Trophoblast cell (in vitro differentiated cells and primary cell): Measurements from ENCODE around the gene CASQ1. TPM values are rescaled to one million over a fixed set of nuclear protein-coding genes. Genes with fewer than 3 reads are reported as not detected.

Source experiments
- DNase-seq, 2 donors: peaks; one replicate each; pipeline ENCODE4 v3.0.0-alpha.2; 2016
- H2AFZ ChIP-seq: 2 replicates; pipeline ENCODE4 v1.6.1; 2013; ENCODE audit warnings: low read length, moderate library complexity, mild to moderate bottlenecking; ENCODE audit not compliant: insufficient read depth, poor library complexity
- H2AK5ac ChIP-seq: 2 replicates; pipeline ENCODE4 v1.6.1; 2013; ENCODE audit warnings: mild to moderate bottlenecking, low read length
- H2BK120ac ChIP-seq: 2 replicates; pipeline ENCODE4 v1.6.1; 2013; ENCODE audit warnings: low read length, mild to moderate bottlenecking, moderate library complexity; ENCODE audit not compliant: insufficient read depth, poor library complexity
- H2BK12ac ChIP-seq: 2 replicates; pipeline ENCODE4 v1.6.1; 2013; ENCODE audit warnings: mild to moderate bottlenecking, low read length, moderate library complexity
- H2BK5ac ChIP-seq: 2 replicates; pipeline ENCODE4 v1.6.1; 2013; ENCODE audit warnings: low read length, low read depth, moderate library complexity, mild to moderate bottlenecking; ENCODE audit not compliant: poor library complexity
- H3K14ac ChIP-seq: 2 replicates; pipeline ENCODE4 v1.6.1; 2013; ENCODE audit warnings: mild to moderate bottlenecking, low read length
- H3K18ac ChIP-seq: 2 replicates; pipeline ENCODE4 v1.6.1; 2013; ENCODE audit warnings: mild to moderate bottlenecking, low read length
- H3K23ac ChIP-seq: 2 replicates; pipeline ENCODE4 v1.6.1; 2013; ENCODE audit warnings: low read length
- H3K27ac ChIP-seq: 2 replicates; pipeline ENCODE4 v1.5.1; 2013; ENCODE audit warnings: low read depth, mild to moderate bottlenecking, inconsistent platforms, low read length, moderate library complexity
- H3K27me3 ChIP-seq: 2 replicates; pipeline ENCODE4 v1.6.1; 2013; ENCODE audit warnings: inconsistent platforms, mild to moderate bottlenecking, low read length, moderate library complexity; ENCODE audit not compliant: insufficient read depth
- H3K36me3 ChIP-seq, 2 experiments: 1 replicate in 1 of 2; 2 replicates in 1 of 2; pipeline ENCODE4 v1.6.1; 2013; ENCODE audit warnings: low read length in 2 of 2, mild to moderate bottlenecking in 2 of 2, moderate library complexity in 1 of 2; ENCODE audit not compliant: insufficient read depth in 2 of 2, control insufficient read depth in 1 of 2
- H3K4ac ChIP-seq: 2 replicates; pipeline ENCODE4 v1.6.1; 2013; ENCODE audit warnings: low read depth, mild to moderate bottlenecking, low read length, moderate library complexity
- H3K4me1 ChIP-seq, 2 experiments: 1 replicate in 1 of 2; 2 replicates in 1 of 2; pipeline ENCODE4 v1.6.1; 2013; ENCODE audit warnings: low read length in 2 of 2, mild to moderate bottlenecking in 2 of 2, moderate library complexity in 1 of 2; ENCODE audit not compliant: insufficient read depth in 2 of 2, control insufficient read depth in 1 of 2
- H3K4me2 ChIP-seq: 2 replicates; pipeline ENCODE4 v1.6.1; 2013; ENCODE audit warnings: inconsistent platforms, mild to moderate bottlenecking, low read length, moderate library complexity
- H3K4me3 ChIP-seq: 2 replicates; pipeline ENCODE4 v1.5.1; 2013; ENCODE audit warnings: mild to moderate bottlenecking, low read depth, low read length, inconsistent platforms
- H3K79me1 ChIP-seq: one replicate; pipeline ENCODE4 v1.6.1; 2013; ENCODE audit warnings: low read length
- H3K79me2 ChIP-seq: 2 replicates; pipeline ENCODE4 v1.6.1; 2013; ENCODE audit warnings: low read length, mild to moderate bottlenecking; ENCODE audit not compliant: control insufficient read depth, insufficient read depth, poor library complexity
- H3K9ac ChIP-seq: 2 replicates; pipeline ENCODE4 v1.6.1; 2013; ENCODE audit warnings: mild to moderate bottlenecking, low read length
- H3K9me3 ChIP-seq: 2 replicates; pipeline ENCODE4 v1.6.1; 2013; ENCODE audit warnings: low read depth, mild to moderate bottlenecking, control low read depth, inconsistent platforms, low read length; ENCODE audit not compliant: insufficient read depth
- H4K12ac ChIP-seq: 2 replicates; pipeline ENCODE4 v1.6.1; 2013; ENCODE audit warnings: low read depth, mild to moderate bottlenecking, low read length, moderate library complexity
- H4K8ac ChIP-seq: 2 replicates; pipeline ENCODE4 v1.6.1; 2013; ENCODE audit warnings: low read depth, mild to moderate bottlenecking, low read length, moderate library complexity
- H4K91ac ChIP-seq: one replicate; pipeline ENCODE4 v1.6.1; 2013; ENCODE audit warnings: low read depth, mild to moderate bottlenecking, low read length, moderate library complexity
- WGBS: extraction: QIAGEN DNeasy Blood & Tissue Kit; methylation state at CpG from one replicate; pipeline ENCODE4 v1.1.7; 2013; ENCODE audit warnings: missing lambda C conversion rate; ENCODE audit not compliant: insufficient read length, insufficient coverage; ENCODE audit errors: extremely low coverage; 5-methylcytosine and 5-hydroxymethylcytosine counted together
- polyA plus RNA-seq: library from polyadenylated mRNA; stranded (reverse); fragments of 200-250 nt; gene quantifications from 2 replicates; pipeline ENCODE4 v1.2.3, GENCODE V29; 2013

Gene CASQ1
- 5.0 and 5.6 TPM in 2 replicates for polyA plus RNA-seq

DNA sequence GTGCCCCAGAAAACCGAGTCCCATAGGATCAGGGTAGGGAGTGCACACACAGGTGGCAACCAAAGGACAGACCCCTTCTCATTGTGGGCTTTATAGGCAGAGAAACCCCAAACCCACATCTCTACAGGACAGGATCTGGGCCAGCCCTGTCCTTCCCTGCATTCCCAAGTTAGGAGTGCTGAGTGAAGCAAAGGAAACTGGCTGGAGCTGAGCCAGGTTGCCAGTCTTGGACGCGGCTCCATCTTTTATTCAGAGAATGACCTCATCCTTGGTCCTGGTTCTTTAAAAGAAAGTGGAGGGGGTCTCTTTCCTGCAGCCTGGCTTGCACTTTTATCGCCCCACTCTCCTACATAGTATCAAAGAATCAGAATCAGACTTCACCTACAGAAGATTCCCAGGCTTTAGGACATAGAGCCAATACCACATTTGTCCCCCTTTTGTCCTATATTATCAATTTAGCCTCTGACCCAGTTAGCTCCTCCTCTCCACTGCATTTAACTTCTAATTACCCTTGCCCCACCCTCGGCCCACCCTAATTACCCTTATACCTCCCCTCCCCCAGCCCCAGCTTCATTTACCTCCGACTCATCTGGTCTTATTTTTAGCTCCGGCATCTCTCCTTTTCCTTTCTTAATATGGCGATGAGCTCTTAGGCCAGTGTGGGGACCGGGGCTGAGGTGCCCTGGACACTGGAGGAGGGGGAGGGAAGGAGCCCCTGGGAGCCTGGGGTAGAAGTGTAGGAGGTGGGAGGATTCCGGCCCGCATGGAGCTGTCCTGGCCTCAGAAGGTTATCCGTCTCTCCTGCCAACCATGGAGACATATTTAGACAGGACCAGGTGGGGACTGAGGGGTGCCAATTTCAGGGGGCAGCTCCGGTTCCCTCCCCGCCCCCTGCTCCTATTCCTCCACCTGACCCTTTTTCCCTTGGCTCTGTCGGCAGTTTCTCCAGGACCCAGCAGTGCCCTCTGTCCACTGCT is at the start of gene CASQ1:
TSS of gene CASQ1 (plus strand) at position 927 of the 977 bp plus-strand sequence. CDS start 177 bp downstream, outside the sequence.
- H3K9me3 ChIP-seq, result peaks cover 12% of the 10 kb centered on the region
- no peak within 1 kb of the TSS for H3K14ac ChIP-seq
- H3K36me3 ChIP-seq, result peaks cover 0 to 7% of the 10 kb centered on the region in 2 experiments
- no peak within 1 kb of the TSS for H3K23ac ChIP-seq
- no CpG with 5 or more reads among the region's 15 CpGs for WGBS
- no peak within 1 kb of the TSS for H2BK12ac ChIP-seq
- H3K18ac ChIP-seq, result no peak within 1 kb of the TSS
- no peaks in the 10 kb centered on the region for H3K79me2 ChIP-seq
- no peak within 1 kb of the TSS for H2BK120ac ChIP-seq
- H3K27ac ChIP-seq, result no peak within 1 kb of the TSS
- H3K4me1 ChIP-seq, result peaks cover 8 to 10% of the 10 kb centered on the region in 2 experiments
- no peak within 1 kb of the TSS for H3K9ac ChIP-seq
- H3K27me3 ChIP-seq, result no peaks in the 10 kb centered on the region
- no peak for DNase-seq
- H4K12ac ChIP-seq, result no peak within 1 kb of the TSS
- H2BK5ac ChIP-seq, result no peak within 1 kb of the TSS
- no peak within 1 kb of the TSS for H3K4me2 ChIP-seq
- no peak within 1 kb of the TSS for H4K91ac ChIP-seq
- H3K79me1 ChIP-seq, result peaks cover 2% of the 10 kb centered on the region
- no peak within 1 kb of the TSS for H3K4me3 ChIP-seq
- H4K8ac ChIP-seq, result no peak within 1 kb of the TSS
- H2AK5ac ChIP-seq, result no peak within 1 kb of the TSS
- H3K4ac ChIP-seq, result no peak within 1 kb of the TSS
- no peak within 1 kb of the TSS for H2AFZ ChIP-seq

DNA sequence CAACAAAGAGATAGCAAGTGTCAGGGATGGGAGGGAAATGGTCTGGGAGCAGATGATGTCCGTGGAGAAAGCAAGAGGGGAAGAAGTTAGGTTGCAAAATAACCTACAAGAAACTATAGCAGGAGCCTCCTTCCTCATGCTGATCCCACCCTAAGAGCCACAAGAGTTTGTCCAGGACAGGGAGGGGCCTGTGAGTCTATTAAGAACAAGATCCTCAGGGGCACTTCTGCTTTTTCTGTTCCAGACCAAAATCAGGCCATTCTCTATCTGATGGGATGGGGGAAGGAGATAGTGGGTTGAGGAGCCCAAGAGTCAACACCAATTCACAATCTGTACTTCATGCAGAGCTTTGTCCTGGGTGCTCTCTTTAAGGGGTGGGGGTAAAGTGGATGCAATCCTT is 46.7 kb upstream of the CASQ1 start:
- Histone ChIP-seq H3K9ac (no peak overlapping the region), H3K79me1 (no peaks in the 10 kb centered on the region), H3K36me3 (no peaks in the 10 kb centered on the region), H4K8ac (no peak overlapping the region), H3K14ac (no peak overlapping the region), H2BK12ac (no peak overlapping the region), H3K79me2 (no peaks in the 10 kb centered on the region), H3K9me3 (peaks cover 2% of the 10 kb centered on the region), H4K12ac (no peak overlapping the region), H3K27ac (no peak overlapping the region), H3K27me3 (no peaks in the 10 kb centered on the region), H2AFZ (no peak overlapping the region), H2BK120ac (no peak overlapping the region), H3K4ac (no peak overlapping the region), H2BK5ac (no peak overlapping the region), H4K91ac (no peak overlapping the region), H3K4me1 (no peaks in the 10 kb centered on the region), H2AK5ac (no peak overlapping the region), H3K18ac (no peak overlapping the region), H3K4me2 (no peak overlapping the region), H3K23ac (no peak overlapping the region), H3K4me3 (no peak overlapping the region)
- WGBS, result no CpG with 5 or more reads among the region's 1 CpG
- DNase-seq, result no peak

DNA sequence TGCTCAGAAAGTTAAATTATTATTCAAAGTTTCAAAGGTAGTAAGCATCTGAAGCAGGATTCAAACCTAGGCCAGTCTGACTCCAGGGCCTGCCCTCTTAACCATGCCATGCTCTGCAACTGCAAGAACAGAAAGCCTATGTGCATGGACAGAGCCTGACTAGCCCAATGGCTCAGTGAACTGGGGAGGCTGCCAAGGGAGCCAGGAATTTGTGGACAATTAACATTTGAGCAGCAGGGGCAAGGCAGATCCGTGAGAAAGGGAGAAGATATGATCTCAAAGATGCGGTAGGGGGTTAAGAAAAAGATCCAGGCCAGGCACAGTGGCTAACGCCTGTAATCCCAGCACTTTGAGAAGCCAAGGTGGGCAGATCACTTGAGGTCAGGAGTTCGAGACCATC is 45.5 kb upstream of the CASQ1 start:
- no peak overlapping the region for H2AK5ac ChIP-seq
- H3K36me3 ChIP-seq, result no peaks in the 10 kb centered on the region
- H3K4me3 ChIP-seq, result no peak overlapping the region
- no peak overlapping the region for H3K4ac ChIP-seq
- no peak overlapping the region for H2AFZ ChIP-seq
- H3K4me1 ChIP-seq, result no peaks in the 10 kb centered on the region
- WGBS, result no CpG with 5 or more reads among the region's 4 CpGs
- H3K18ac ChIP-seq, result no peak overlapping the region
- H3K9me3 ChIP-seq, result peaks cover 2% of the 10 kb centered on the region
- no peak overlapping the region for H4K12ac ChIP-seq
- H2BK120ac ChIP-seq, result no peak overlapping the region
- H3K27me3 ChIP-seq, result no peaks in the 10 kb centered on the region
- H3K4me2 ChIP-seq, result no peak overlapping the region
- DNase-seq, result no peak
- no peak overlapping the region for H3K23ac ChIP-seq
- H2BK5ac ChIP-seq, result no peak overlapping the region
- H3K14ac ChIP-seq, result no peak overlapping the region
- H3K9ac ChIP-seq, result no peak overlapping the region
- no peaks in the 10 kb centered on the region for H3K79me1 ChIP-seq
- H3K79me2 ChIP-seq, result no peaks in the 10 kb centered on the region
- no peak overlapping the region for H2BK12ac ChIP-seq
- H4K8ac ChIP-seq, result no peak overlapping the region
- no peak overlapping the region for H4K91ac ChIP-seq
- H3K27ac ChIP-seq, result no peak overlapping the region

DNA sequence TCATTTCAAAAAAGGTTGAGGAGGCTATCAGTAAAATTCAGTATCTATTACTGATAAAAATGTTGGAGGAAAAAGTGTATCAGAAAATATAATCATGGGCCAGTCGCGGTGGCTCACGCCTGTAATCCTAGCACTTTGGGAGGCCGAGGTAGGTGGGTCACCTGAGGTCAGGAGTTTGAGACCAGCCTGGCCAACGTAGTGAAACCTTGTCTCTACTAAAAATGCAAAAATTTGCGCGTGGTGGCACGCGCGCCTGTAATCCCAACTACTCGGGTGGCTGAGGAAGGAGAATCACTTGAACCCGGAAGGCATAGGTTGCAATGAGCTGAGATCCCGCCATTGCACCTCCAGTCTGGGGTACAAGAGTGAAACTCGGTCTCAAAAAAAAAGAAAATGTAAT is 44.3 kb upstream of the CASQ1 start:
- H3K9me3 ChIP-seq, result peaks cover 2% of the 10 kb centered on the region
- H3K4me1 ChIP-seq, result no peaks in the 10 kb centered on the region
- H3K4me2 ChIP-seq, result no peak overlapping the region
- no peak overlapping the region for H4K12ac ChIP-seq
- H3K4ac ChIP-seq, result no peak overlapping the region
- no peak for DNase-seq
- no peak overlapping the region for H4K8ac ChIP-seq
- WGBS, result no CpG with 5 or more reads among the region's 14 CpGs
- H2AFZ ChIP-seq, result no peak overlapping the region
- H3K79me1 ChIP-seq, result no peaks in the 10 kb centered on the region
- H3K79me2 ChIP-seq, result no peaks in the 10 kb centered on the region
- H2AK5ac ChIP-seq, result no peak overlapping the region
- no peak overlapping the region for H3K27ac ChIP-seq
- H3K36me3 ChIP-seq, result no peaks in the 10 kb centered on the region
- no peak overlapping the region for H2BK120ac ChIP-seq
- no peak overlapping the region for H3K14ac ChIP-seq
- no peak overlapping the region for H2BK12ac ChIP-seq
- H4K91ac ChIP-seq, result no peak overlapping the region
- H3K23ac ChIP-seq, result no peak overlapping the region
- H3K18ac ChIP-seq, result no peak overlapping the region
- no peak overlapping the region for H3K9ac ChIP-seq
- no peaks in the 10 kb centered on the region for H3K27me3 ChIP-seq
- H2BK5ac ChIP-seq, result no peak overlapping the region
- H3K4me3 ChIP-seq, result no peak overlapping the region
